ENCODE results near the gene ACTN1. TPM values are rescaled to one million over a fixed set of nuclear protein-coding genes. Genes with fewer than 3 reads are reported as not detected.

The ACTN1 gene
- total RNA-seq, 4 donors from 2014 or later = 103 to 254 (median 136) TPM

DNA sequence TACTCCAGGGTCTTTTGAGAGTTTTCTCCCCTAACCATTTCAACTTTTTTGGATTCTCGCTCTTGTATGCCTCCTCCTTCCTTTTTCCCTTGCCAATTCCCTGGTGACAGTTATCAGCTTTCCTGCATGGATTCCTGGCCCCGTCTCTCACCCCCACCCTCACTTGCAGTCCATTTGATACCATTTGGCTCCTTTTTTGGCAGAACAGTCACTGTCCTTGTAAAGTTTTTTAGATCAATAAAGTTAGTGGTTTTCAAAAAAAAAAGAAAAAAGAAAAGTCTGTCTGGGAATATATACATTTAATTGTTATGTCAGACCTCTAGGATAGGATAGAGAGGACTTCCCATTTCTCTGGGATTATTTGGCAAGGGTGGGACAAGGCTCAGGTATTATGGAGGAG is 42.1 kb downstream of the ACTN1 start:
- TF ChIP-seq, protein P1, sequence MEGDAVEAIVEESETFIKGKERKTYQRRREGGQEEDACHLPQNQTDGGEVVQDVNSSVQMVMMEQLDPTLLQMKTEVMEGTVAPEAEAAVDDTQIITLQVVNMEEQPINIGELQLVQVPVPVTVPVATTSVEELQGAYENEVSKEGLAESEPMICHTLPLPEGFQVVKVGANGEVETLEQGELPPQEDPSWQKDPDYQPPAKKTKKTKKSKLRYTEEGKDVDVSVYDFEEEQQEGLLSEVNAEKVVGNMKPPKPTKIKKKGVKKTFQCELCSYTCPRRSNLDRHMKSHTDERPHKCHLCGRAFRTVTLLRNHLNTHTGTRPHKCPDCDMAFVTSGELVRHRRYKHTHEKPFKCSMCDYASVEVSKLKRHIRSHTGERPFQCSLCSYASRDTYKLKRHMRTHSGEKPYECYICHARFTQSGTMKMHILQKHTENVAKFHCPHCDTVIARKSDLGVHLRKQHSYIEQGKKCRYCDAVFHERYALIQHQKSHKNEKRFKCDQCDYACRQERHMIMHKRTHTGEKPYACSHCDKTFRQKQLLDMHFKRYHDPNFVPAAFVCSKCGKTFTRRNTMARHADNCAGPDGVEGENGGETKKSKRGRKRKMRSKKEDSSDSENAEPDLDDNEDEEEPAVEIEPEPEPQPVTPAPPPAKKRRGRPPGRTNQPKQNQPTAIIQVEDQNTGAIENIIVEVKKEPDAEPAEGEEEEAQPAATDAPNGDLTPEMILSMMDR (IDR thresholded peaks at IDR 0.05) = no peak
- no peak for DNase-seq (ENCODE audit: low spot score)
- ATAC-seq (ENCODE audit: low FRiP score) = no peak

DNA sequence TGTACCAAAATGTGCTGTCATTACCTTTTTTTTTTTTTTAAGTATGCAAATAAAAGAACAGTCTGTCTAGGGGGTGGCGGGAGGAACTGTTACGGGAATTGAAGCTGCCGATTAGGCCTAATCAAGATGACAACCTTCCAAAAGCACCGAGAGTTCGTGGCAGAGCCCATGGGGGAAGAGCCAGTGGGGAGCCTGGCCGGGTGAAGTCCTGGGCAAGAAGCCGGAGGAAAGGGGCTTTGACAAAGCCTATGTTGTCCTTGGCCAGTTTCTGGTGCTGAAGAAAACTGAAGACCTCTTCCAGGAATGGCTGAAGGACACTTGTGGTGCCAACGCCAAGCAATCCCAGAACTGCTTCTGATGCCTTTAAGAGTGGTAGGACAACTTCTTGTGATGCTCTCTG is 42.6 kb downstream of the ACTN1 start:
- TF ChIP-seq, protein P1 (IDR thresholded peaks at IDR 0.05) = no peak
- DNase-seq (ENCODE audit: low spot score) (no peak), ATAC-seq (ENCODE audit: low FRiP score) (no peak)

DNA sequence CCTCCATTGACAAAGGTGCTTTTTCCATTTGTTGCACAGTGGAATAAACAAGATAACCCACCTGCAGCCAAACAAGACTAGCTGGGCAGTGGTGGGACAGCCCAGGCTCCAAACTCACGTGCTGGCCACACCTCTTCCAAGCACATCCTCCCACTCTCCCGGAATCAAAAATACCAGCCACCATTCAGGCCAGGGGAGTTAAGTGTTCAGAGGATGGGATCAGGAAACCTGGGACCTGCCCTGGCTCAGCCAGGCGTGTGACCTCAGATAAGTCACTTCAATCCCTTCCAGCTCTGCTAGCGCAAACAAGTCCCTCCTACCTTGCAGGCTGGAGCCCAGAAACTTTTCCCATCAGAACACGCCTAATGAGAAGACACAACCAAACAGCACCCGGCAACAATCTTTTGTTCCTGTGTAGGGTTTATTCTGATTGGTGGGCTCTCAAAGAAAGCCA is 43.3 kb downstream of the ACTN1 start:
- ATAC-seq (ENCODE audit: low FRiP score) (peak; percentile 3), DNase-seq (ENCODE audit: low spot score) (no peak)
- TF ChIP-seq, protein P1 (IDR thresholded peaks at IDR 0.05) = no peak

DNA sequence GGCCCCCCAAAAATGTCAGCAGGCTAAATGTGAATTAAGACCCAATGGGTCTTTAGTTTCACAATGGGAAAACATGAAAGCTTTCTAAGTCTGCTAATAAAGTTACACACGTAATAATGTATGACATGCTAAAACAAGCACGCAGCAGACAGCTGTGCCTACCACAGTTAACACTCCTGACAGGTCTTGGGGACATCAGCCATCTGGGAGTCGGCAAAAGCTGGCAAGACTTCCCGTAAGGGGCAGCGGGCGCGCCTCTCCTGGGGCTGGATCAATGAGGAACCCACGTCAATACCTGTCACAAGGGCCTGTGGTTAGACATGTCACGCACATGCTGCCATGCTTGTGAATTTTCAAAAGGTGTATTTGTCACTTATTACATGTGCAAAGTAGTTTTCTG is 45.0 kb downstream of the ACTN1 start:
- ATAC-seq (ENCODE audit: low FRiP score) = no peak
- TF ChIP-seq, protein P1 (IDR thresholded peaks at IDR 0.05) = no peak
- DNase-seq (ENCODE audit: low spot score) = no peak

DNA sequence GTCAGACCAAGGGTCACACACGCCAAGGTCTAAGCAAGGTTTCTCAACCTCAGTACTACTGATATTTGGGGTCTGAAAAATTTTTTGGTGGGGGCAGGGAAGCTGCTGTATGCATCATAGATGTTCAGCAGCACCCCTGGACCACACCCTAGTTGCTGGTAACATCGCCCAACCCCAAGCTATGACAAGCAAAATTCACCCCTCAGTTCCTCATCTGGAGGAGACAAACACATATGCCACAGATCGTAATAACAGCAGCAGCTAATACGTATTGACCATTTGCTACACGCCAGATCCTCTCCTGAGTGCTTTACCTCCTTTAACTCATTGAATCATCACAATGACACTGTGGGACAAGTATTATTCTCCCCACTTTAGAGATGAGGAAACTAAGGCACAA is 46.4 kb downstream of the ACTN1 start:
- TF ChIP-seq, protein P1 (IDR thresholded peaks at IDR 0.05) = no peak
- ATAC-seq (ENCODE audit: low FRiP score) (no peak), DNase-seq (ENCODE audit: low spot score) (no peak)

DNA sequence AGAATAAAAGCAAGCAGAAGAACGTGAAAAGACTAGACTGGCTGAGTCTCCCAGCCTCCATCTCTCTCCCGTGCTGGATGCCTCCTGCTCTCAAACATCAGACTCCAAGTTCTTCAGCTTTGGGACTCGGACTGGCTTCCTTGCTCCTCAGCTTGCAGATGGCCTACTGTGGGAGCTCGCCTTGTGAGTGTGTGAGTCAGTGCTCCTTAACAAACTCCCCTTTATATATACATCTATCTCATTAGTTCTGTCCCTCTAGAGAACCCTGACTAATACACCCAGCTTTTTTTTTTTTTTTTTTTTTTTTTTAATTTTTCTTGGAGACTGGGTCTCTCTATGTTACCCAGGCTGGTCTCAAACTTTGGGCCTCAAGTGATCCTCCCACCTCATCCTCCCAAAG is 46.9 kb downstream of the ACTN1 start:
- ATAC-seq (ENCODE audit: low FRiP score) (no peak), DNase-seq (ENCODE audit: low spot score) (no peak)
- TF ChIP-seq, protein P1 (IDR thresholded peaks at IDR 0.05) = no peak

DNA sequence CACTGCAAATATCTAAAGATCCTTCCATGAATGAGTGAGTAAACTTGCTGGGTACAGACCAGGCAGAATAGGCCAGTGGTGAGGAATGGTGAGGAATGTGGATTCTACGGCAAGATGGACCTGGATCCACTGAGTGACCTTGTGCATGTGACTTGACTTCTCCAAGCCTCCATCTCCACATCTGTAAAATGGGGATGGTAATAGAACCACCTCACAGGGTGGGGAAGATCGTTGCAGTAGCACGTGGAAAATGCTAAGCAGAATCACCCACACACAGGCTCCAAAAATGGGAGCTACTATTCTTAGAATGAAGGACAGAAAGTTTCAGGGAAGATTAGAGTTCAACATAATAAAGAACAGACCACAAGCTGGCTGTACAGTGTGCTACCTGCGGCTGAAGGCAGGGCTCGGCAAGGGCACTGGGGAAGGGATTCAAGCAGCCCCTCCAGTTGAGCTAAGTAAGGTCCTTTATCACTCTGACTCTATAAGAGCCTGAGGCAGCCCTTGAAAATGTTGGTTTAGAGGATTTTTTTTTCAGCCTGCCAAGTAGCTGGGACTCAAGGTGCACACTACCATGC is 47.5 kb downstream of the ACTN1 start:
- no peak for ATAC-seq (ENCODE audit: low FRiP score)
- TF ChIP-seq, protein P1 (IDR thresholded peaks at IDR 0.05) = no peak

More for the DNA sequence above, 47.5 kb downstream of the ACTN1 start:
- DNase-seq (ENCODE audit: low spot score) = no peak
